GM23338 (cell line): ENCODE data around the gene NSUN7. TPM values are rescaled to one million over a fixed set of nuclear protein-coding genes. Genes with fewer than 3 reads are reported as not detected.
A peak's percentile ranks its signal among the peaks of the same experiment; 100 is the strongest.

Experiments used
- ATAC-seq: fragments of 200-7000 bp; cut with Tn5 transposase; 3 replicates; pipeline ENCODE4 v1.9.1; 2020
- DNase-seq: peaks from one replicate; pipeline ENCODE4 v3.0.0-alpha.2; 2015; ENCODE audit warnings: low spot score
- H2AFZ ChIP-seq: fragments of 200-600 bp; sonication (generic); 2 replicates; pipeline ENCODE4 v1.8.0; 2016; ENCODE audit warnings: antibody characterized with exemption, mild to moderate bottlenecking, moderate library complexity
- H3F3A ChIP-seq: fragments of 200-600 bp; sonication (generic); replicated peaks from 2 replicates; pipeline ENCODE4 v1.8.0; 2017; ENCODE audit warnings: antibody characterized with exemption, mixed run types, low read depth
- H3K27ac ChIP-seq: fragments of 200-600 bp; sonication (generic); 2 replicates; pipeline ENCODE4 v1.6.1; 2016; ENCODE audit warnings: low read depth
- H3K27me3 ChIP-seq: fragments of 200-600 bp; sonication (generic); 2 replicates; pipeline ENCODE4 v1.8.0; 2016; ENCODE audit warnings: mild to moderate bottlenecking, mixed run types, moderate library complexity; ENCODE audit not compliant: insufficient read depth
- H3K36me3 ChIP-seq: fragments of 200-600 bp; sonication (generic); 2 replicates; pipeline ENCODE4 v1.8.0; 2016; ENCODE audit warnings: mild to moderate bottlenecking; ENCODE audit not compliant: insufficient read depth
- H3K4me1 ChIP-seq: fragments of 200-600 bp; sonication (generic); 2 replicates; pipeline ENCODE4 v1.8.0; 2016; ENCODE audit warnings: mild to moderate bottlenecking, moderate library complexity; ENCODE audit not compliant: insufficient read depth
- H3K4me2 ChIP-seq: fragments of 200-600 bp; sonication (generic); 2 replicates; pipeline ENCODE4 v1.7.1; 2017; ENCODE audit warnings: mixed run types
- H3K4me3 ChIP-seq: fragments of 200-600 bp; sonication (generic); 2 replicates; pipeline ENCODE4 v1.6.1; 2016; ENCODE audit warnings: mixed run types
- H3K79me2 ChIP-seq: fragments of 200-600 bp; sonication (generic); replicated peaks from 2 replicates; pipeline ENCODE4 v1.8.0; 2017; ENCODE audit warnings: mild to moderate bottlenecking; ENCODE audit not compliant: insufficient read depth
- H3K9me2 ChIP-seq: fragments of 200-600 bp; sonication (generic); 2 replicates; pipeline ENCODE4 v1.8.0; 2017; ENCODE audit not compliant: insufficient read depth
- H4K20me1 ChIP-seq: fragments of 200-600 bp; sonication (generic); replicated peaks from 2 replicates; pipeline ENCODE4 v1.8.0; 2017; ENCODE audit warnings: mild to moderate bottlenecking; ENCODE audit not compliant: insufficient read depth
- H3K27ac Mint-ChIP-seq: 2 replicates; pipeline ENCODE4 v1.8.0; 2020; ENCODE audit warnings: inconsistent platforms, mild to moderate bottlenecking, moderate library complexity, mixed read lengths
- H3K27me3 Mint-ChIP-seq: 3 replicates; pipeline ENCODE4 v1.8.0; 2022; ENCODE audit warnings: low read depth, mild to moderate bottlenecking, moderate library complexity, mixed read lengths, inconsistent platforms; ENCODE audit not compliant: insufficient read depth, poor library complexity
- H3K36me3 Mint-ChIP-seq: 3 replicates; pipeline ENCODE4 v1.8.0; 2021; ENCODE audit warnings: low read depth, mild to moderate bottlenecking, inconsistent platforms, moderate library complexity, mixed read lengths
- H3K4me1 Mint-ChIP-seq: 3 replicates; pipeline ENCODE4 v1.8.0; 2020; ENCODE audit warnings: mild to moderate bottlenecking, inconsistent platforms, mixed read lengths
- H3K4me3 Mint-ChIP-seq: 3 replicates; pipeline ENCODE4 v1.8.0; 2021; ENCODE audit warnings: moderate library complexity, mild to moderate bottlenecking, inconsistent platforms, mixed read lengths
- H3K9me3 Mint-ChIP-seq: 3 replicates; pipeline ENCODE4 v1.8.0; 2020; ENCODE audit warnings: moderate library complexity, mild to moderate bottlenecking, inconsistent platforms, mixed read lengths
- CTCF ChIP-seq, 2 experiments: fragments of 200-600 bp in 1 of 2; sonication (generic) in 1 of 2; conservative IDR thresholded peaks; 2 replicates each; pipeline versions ENCODE4 v1.5.1 to v1.6.1; 2016 to 2017; ENCODE audit warnings: antibody characterized with exemption in 2 of 2, low read depth in 2 of 2, mild to moderate bottlenecking in 2 of 2, moderate library complexity in 1 of 2
- ETS1 ChIP-seq: IDR thresholded peaks from 2 replicates; pipeline ENCODE4 v1.6.1; 2016; ENCODE audit warnings: antibody characterized with exemption
- EZH2 ChIP-seq: fragments of 200-600 bp; sonication (generic); IDR thresholded peaks from one replicate; pipeline ENCODE4 v1.8.0; 2017; ENCODE audit warnings: antibody characterized with exemption, mild to moderate bottlenecking, low read depth; ENCODE audit not compliant: unreplicated experiment
- NANOG ChIP-seq: IDR thresholded peaks from 2 replicates; pipeline ENCODE4 v1.6.1; 2016; ENCODE audit warnings: antibody characterized with exemption, borderline replicate concordance
- REST ChIP-seq: IDR thresholded peaks from one replicate; pipeline ENCODE4 v1.6.1; 2018; ENCODE audit warnings: antibody characterized with exemption; ENCODE audit not compliant: unreplicated experiment
- STAT1 ChIP-seq: IDR thresholded peaks from one replicate; pipeline ENCODE4 v1.6.1; 2016; ENCODE audit warnings: antibody characterized with exemption; ENCODE audit not compliant: unreplicated experiment
- ZNF114 ChIP-seq: fragments of 250-450 bp; sonication (Bioruptor Pico); IDR thresholded peaks from 2 replicates; pipeline ENCODE4 v1.5.0; 2020; ENCODE audit warnings: mild to moderate bottlenecking, moderate library complexity
- ZNF331 ChIP-seq: fragments of 250-450 bp; sonication (Bioruptor Pico); IDR thresholded peaks from 2 replicates; pipeline ENCODE4 v1.5.0; 2020; ENCODE audit warnings: low read depth, mild to moderate bottlenecking, moderate library complexity
- ZNF462 ChIP-seq: fragments of 250-450 bp; sonication (Bioruptor Pico); IDR thresholded peaks from 2 replicates; pipeline ENCODE4 v1.5.0; 2020; ENCODE audit warnings: mild to moderate bottlenecking, moderate library complexity
- polyA plus RNA-seq: library from polyadenylated mRNA; unstranded; fragments of >200 nt; fragmentation: Nextera tagmentation; extraction: Ambion mirVana; gene quantifications from 2 replicates; pipeline ENCODE4 v1.2.1, GENCODE V29; 2016
- total RNA-seq: library from RNA; depleted of rRNA; stranded (reverse); fragments of >200 nt; shearing (Covaris generic); gene quantifications from 2 replicates; pipeline ENCODE4 v1.2.3, GENCODE V29; 2014

Gene NSUN7
- total and polyA plus RNA-seq, 2 experiments from 2014 or later = 28.8 to 29.0 TPM

- TF ChIP-seq ZNF462 (CRISPR knock-in tag) (no peak), NANOG (no peak), STAT1 (no peak)
Measured at GRCh38 chr4:40721730-40722171, 28.0 kb upstream of the NSUN7 start (continued).

- H3K4me3 Mint-ChIP-seq = no peak overlapping the region
- TF ChIP-seq NANOG (no peak), STAT1 (no peak), REST (no peak), ZNF114 (CRISPR knock-in tag) (no peak), EZH2 (no peak), ETS1 (no peak), ZNF331 (no peak), CTCF (conservative IDR thresholded peaks at IDR 0.05; ENCODE audit: low read depth in 2 of 2) (no peak)
Measured at GRCh38 chr4:40722576-40723161, 27.1 kb upstream of the NSUN7 start.

More at GRCh38 chr4:40722576-40723161, 27.1 kb upstream of the NSUN7 start:
- Mint-ChIP-seq H3K36me3 (no peaks in the 10 kb centered on the region), H3K9me3 (no peaks in the 10 kb centered on the region), H3K4me1 (peaks cover 13% of the 10 kb centered on the region), H3K27ac (no peak overlapping the region), H3K27me3 (peaks cover 1% of the 10 kb centered on the region)
- ATAC-seq (no peak), DNase-seq (no peak)
- Histone ChIP-seq H3K9me2 (no peaks in the 10 kb centered on the region), H3F3A (no peaks in the 10 kb centered on the region), H4K20me1 (no peaks in the 10 kb centered on the region), H3K27me3 (no peaks in the 10 kb centered on the region), H3K27ac (no peak overlapping the region), H3K36me3 (no peaks in the 10 kb centered on the region), H3K4me2 (no peak overlapping the region), H3K79me2 (no peaks in the 10 kb centered on the region), H3K4me1 (peaks cover 8% of the 10 kb centered on the region; the same call in 1 of the 2 replicates), H2AFZ (peak overlapping the region; percentile 54; the same call in 1 of the 2 replicates), H3K4me3 (no peak overlapping the region)
